Measurements from ENCODE around the gene PPP2R2B.
A peak's percentile ranks its signal among the peaks of the same experiment; 100 is the strongest.
"Not testable (repeated sequence)": the region's sequence is repeated elsewhere in the genome, so short reads cannot be mapped to it uniquely, and the experiment has no call there.

The PPP2R2B gene

GRCh38 chr5:146588331-146589027, 290.1 kb downstream of the PPP2R2B start:
- no peak for DNase-seq

GRCh38 chr5:146586752-146587151, 291.8 kb downstream of the PPP2R2B start:
- DNase-seq: no peak

GRCh38 chr5:146584750-146585149, 293.8 kb downstream of the PPP2R2B start:
- no peak for DNase-seq

- DNase-seq: no peak
These were observed 296.4 kb downstream of the PPP2R2B start for GRCh38 chr5:146582051-146582596.

GRCh38 chr5:146580237-146580636, 298.3 kb downstream of the PPP2R2B start:
- DNase-seq: no peak

GRCh38 chr5:146574713-146575112, 303.8 kb downstream of the PPP2R2B start:
- no peak for DNase-seq

GRCh38 chr5:146568161-146568560, 310.4 kb downstream of the PPP2R2B start:
- no peak for DNase-seq

GRCh38 chr5:146565764-146566367, 312.7 kb downstream of the PPP2R2B start:
- DNase-seq: no peak

- no peak for DNase-seq
These were observed 314.4 kb downstream of the PPP2R2B start for GRCh38 chr5:146564007-146564762.

- DNase-seq: no peak
These were observed 316.1 kb downstream of the PPP2R2B start for GRCh38 chr5:146562461-146562860.

GRCh38 chr5:146561711-146562110, 316.8 kb downstream of the PPP2R2B start:
- DNase-seq: no peak

- no peak for DNase-seq
These were observed 318.2 kb downstream of the PPP2R2B start for GRCh38 chr5:146560205-146560812.

- DNase-seq: not testable (repeated sequence)
These were observed 321.7 kb downstream of the PPP2R2B start for GRCh38 chr5:146556884-146557283.

GRCh38 chr5:146553446-146553845, 325.1 kb downstream of the PPP2R2B start:
- no peak for DNase-seq

GRCh38 chr5:146549615-146550014, 328.9 kb downstream of the PPP2R2B start:
- no peak for DNase-seq

GRCh38 chr5:146548781-146549449, 329.6 kb downstream of the PPP2R2B start:
- no peak for DNase-seq

GRCh38 chr5:146544232-146544631, 334.3 kb downstream of the PPP2R2B start:
- no peak for DNase-seq

GRCh38 chr5:146541958-146542849, 336.4 kb downstream of the PPP2R2B start:
- DNase-seq: peak; percentile 71

- DNase-seq: no peak
These were observed 338.1 kb downstream of the PPP2R2B start for GRCh38 chr5:146540414-146540813.

GRCh38 chr5:146539973-146540372, 338.6 kb downstream of the PPP2R2B start:
- no peak for DNase-seq

GRCh38 chr5:146538432-146538831, 340.1 kb downstream of the PPP2R2B start:
- no peak for DNase-seq

- DNase-seq: no peak
These were observed 344.7 kb downstream of the PPP2R2B start for GRCh38 chr5:146533882-146534281.
